Smooth muscle cell of the umbilical artery (primary cell): ENCODE measurements around the gene CES3. TPM values are rescaled to one million over a fixed set of nuclear protein-coding genes. Genes with fewer than 3 reads are reported as not detected.

ENCODE experiments used
- total RNA-seq: library from RNA; depleted of rRNA; stranded (reverse); fragments of >200 nt; gene quantifications from 2 replicates; pipeline ENCODE4 v1.2.3, GENCODE V29; 2014

CES3 gene
- 0.65 and 0.89 TPM in 2 replicates for total RNA-seq

DNA sequence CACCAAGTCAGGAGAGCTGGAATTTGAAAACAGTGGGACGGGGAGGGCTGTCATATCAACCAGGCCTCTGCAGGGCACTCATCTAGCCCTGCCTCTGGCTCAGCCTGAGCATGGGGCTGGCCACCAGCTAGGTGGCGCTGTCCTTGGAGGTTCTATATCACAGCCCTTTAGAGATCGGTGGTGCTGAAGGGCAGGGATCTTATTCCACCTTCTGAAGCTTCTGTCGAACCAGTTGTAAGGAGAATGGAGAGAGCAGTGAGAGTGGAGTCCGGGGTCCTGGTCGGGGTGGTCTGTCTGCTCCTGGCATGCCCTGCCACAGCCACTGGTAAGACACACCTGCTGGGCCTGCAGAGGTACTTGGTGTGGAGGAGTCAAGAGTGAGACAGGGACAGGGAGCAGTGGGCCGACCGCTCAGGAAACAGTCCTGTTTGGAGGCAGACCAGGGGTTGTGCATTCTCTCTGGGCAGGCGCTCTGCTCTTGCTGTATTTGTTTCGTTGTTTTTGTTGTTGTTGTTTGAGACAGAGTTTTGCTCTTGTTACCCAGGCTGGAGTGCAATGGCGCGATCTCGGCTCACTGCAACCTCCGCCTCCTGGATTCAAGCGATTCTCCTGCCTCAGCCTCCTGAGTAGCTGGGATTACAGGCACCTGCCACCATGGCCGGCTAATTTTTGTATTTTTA is at the start of gene CES3:
Gene CES3 (plus strand): TSS at position 202 of the 680 bp plus-strand sequence. CDS start 42 bp downstream, at position 244.

DNA sequence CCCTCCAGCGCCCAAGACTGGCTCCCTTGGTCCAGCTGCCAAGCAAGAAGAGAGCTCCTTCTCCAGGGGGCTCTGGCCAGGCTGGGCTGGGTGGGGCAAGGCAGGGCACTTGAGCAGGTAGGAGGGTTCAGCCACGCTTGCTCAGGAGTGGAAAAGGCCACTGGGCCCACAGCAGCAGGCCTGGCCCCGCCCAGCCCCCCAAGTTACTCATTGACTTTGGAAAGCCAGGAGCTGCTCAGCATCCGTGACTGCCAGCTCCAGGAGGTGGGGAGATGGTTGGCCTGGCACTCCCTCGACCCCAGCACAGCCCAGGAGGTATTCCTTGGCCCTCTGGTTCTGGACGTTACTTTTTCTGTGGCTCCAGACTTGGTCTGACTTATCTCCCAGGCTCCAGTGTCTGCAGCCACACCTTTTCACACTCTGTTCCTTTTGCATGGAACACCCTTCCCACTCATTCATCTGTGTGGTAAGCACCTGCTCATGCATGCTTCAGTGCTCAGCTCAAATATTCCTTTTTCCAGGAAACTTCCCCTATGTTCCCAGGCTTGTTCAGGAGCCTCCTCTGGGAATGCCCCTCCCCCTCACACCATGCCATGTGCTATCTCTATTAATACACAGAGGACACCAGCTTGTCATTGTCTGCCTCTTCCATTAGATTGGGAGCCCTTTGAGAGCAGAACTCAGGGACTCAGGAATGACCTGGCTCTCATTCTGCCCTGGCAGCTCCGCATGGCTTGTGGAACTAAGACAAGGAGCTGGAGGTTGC is 42.1 kb upstream of the CES3 start, which contains the start of gene CDH16:
Gene CDH16 (minus strand): TSS at position 83 of the 766 bp plus-strand sequence. CDS start 820 bp downstream, outside the sequence.

GRCh38 chr16:66925322-66925840 is 35.7 kb upstream of the CES3 start, which contains the start of gene RRAD:
RRAD (minus strand) TSS chr16:66925535; CDS start chr16:66925179, 356 bp downstream.

DNA sequence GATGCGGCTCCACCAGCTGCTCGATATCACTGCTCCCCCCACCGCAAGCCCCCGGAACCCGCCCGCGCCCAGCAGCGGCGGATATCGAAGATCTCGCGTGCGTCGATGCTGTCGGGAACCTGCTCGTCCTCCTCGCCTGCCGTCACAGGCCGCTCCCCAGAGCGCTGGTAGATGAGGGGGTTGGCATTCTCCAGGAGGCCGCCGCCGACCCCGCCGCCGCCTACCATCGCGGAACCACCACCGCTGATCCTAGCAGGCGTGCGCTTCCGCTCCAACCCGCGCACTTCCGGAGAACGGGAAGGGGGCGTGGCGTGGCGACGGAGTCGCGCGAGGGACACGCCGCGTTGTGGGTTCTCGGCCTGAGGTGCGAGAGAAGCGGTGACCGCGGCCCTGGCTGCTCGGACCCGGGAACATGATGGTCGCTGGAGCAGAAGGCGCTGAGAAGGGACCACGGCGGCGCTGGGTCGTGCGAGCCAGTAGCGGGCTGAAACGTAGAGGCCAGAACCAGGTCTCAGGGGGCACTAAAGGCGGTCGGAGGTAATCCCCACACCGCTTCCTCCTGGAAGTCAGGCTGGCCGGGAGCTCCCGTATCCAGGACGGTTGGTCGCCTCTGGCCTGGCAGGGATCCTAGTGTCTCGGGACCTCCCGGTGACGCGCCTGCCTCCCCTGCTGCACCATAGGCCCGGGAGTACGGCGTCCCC is 26.8 kb upstream of the CES3 start, which contains the start of gene CIAO2B:
Gene CIAO2B (minus strand): TSS at position 265 of the 701 bp plus-strand sequence. CDS start 38 bp downstream, at position 227.

GRCh38 chr16:66935314-66936011 is 25.6 kb upstream of the CES3 start, which contains the start of gene CES2:
CES2 (plus strand) TSS chr16:66935516; CDS start chr16:66935636, 120 bp downstream.

GRCh38 chr16:66988197-66988788 is 27.2 kb downstream of the CES3 start, which contains the start of gene CES4A:
CES4A (plus strand) TSS chr16:66988589; CDS start chr16:66988773, 184 bp downstream.

Other genes with a start within 250 kb of the CES3 start
- 164 and 205 TPM in 2 replicates for gene DYNC1LI2, start 209.7 kb upstream of the CES3 start, total RNA-seq
- gene TERB1, start 159.7 kb upstream of the CES3 start, total RNA-seq, result under 0.01 TPM in 1 of 2 replicates, not detected in the other
- 63.5 and 78.5 TPM in 2 replicates for gene NAE1, start 130.3 kb upstream of the CES3 start, total RNA-seq
- gene CA7, start 116.9 kb upstream of the CES3 start, total RNA-seq, result not detected in 2 replicates
- 8.0 and 20.1 TPM in 2 replicates for gene PDP2, start 80.8 kb upstream of the CES3 start, total RNA-seq
- gene CDH16, start 42.4 kb upstream of the CES3 start, total RNA-seq, result not detected in 2 replicates
- gene RRAD, start 35.7 kb upstream of the CES3 start, total RNA-seq, result 21.1 and 37.4 TPM in 2 replicates
- gene CIAO2B, start 26.9 kb upstream of the CES3 start, total RNA-seq, result 139 and 204 TPM in 2 replicates
- gene CES2, start 25.8 kb upstream of the CES3 start, total RNA-seq, result 18.4 and 32.4 TPM in 2 replicates
- 1.3 and 3.0 TPM in 2 replicates for gene CES4A, start 27.3 kb downstream of the CES3 start, total RNA-seq
- 98.3 and 162 TPM in 2 replicates for gene CBFB, start 67.9 kb downstream of the CES3 start, total RNA-seq
- gene PHAF1, start 148.7 kb downstream of the CES3 start, total RNA-seq, result 12.2 and 20.3 TPM in 2 replicates
- 33.4 and 51.1 TPM in 2 replicates for gene B3GNT9, start 189.7 kb downstream of the CES3 start, total RNA-seq
- 16.5 and 19.0 TPM in 2 replicates for gene TRADD, start 198.6 kb downstream of the CES3 start, total RNA-seq
- 11.6 and 13.1 TPM in 2 replicates for gene FBXL8, start 198.7 kb downstream of the CES3 start, total RNA-seq
- 6.5 and 7.9 TPM in 2 replicates for gene HSF4, start 203.5 kb downstream of the CES3 start, total RNA-seq
- gene NOL3, start 209.3 kb downstream of the CES3 start, total RNA-seq, result 21.1 and 22.9 TPM in 2 replicates
- gene MATCAP1, start 222.7 kb downstream of the CES3 start, total RNA-seq, result 9.8 and 12.4 TPM in 2 replicates
- not detected in 2 replicates for gene EXOC3L1, start 228.9 kb downstream of the CES3 start, total RNA-seq
- gene E2F4, start 230.9 kb downstream of the CES3 start, total RNA-seq, result 68.0 and 85.7 TPM in 2 replicates
- gene ELMO3, start 237.9 kb downstream of the CES3 start, total RNA-seq, result 0.30 and 0.42 TPM in 2 replicates